HEK293 (cell line): ENCODE results near the gene TBPL1.

Experiments used
- ATF2 ChIP-seq: fragments of 450-650 bp; formaldehyde crosslinking; IDR thresholded peaks from 2 replicates; pipeline ENCODE4 v1.5.1; 2016; ENCODE audit warnings: missing biosample characterization, missing genetic modification characterization, low read depth
- HOXA7 ChIP-seq: sonication (generic); formaldehyde crosslinking; IDR thresholded peaks from 2 replicates; pipeline ENCODE4 v1.8.1; 2022; ENCODE audit warnings: missing genetic modification reagents, borderline replicate concordance
- ZBTB17 ChIP-seq: fragments of 450-650 bp; formaldehyde crosslinking; IDR thresholded peaks from 2 replicates; pipeline ENCODE4 v1.5.1; 2016; ENCODE audit warnings: missing biosample characterization, missing genetic modification characterization
- ZBTB6 ChIP-seq: fragments of 450-650 bp; formaldehyde crosslinking; IDR thresholded peaks from 2 replicates; pipeline ENCODE4 v1.5.1; 2017; ENCODE audit warnings: missing biosample characterization, missing genetic modification characterization
- ZFP3 ChIP-seq: fragments of 450-650 bp; formaldehyde crosslinking; IDR thresholded peaks from 2 replicates; pipeline ENCODE4 v1.5.1; 2016; ENCODE audit warnings: low read depth, missing biosample characterization, missing genetic modification characterization
- ZNF175 ChIP-seq: fragments of 450-650 bp; formaldehyde crosslinking; IDR thresholded peaks from 2 replicates; pipeline ENCODE4 v1.5.1; 2016; ENCODE audit warnings: missing biosample characterization, missing genetic modification characterization
- ZNF324 ChIP-seq: fragments of 450-650 bp; formaldehyde crosslinking; IDR thresholded peaks from 2 replicates; pipeline ENCODE4 v1.5.1; 2016; ENCODE audit warnings: missing biosample characterization, missing genetic modification characterization
- ZNF510 ChIP-seq: fragments of 450-650 bp; formaldehyde crosslinking; IDR thresholded peaks from 2 replicates; pipeline ENCODE4 v1.5.1; 2018; ENCODE audit warnings: mild to moderate bottlenecking, missing genetic modification characterization, missing biosample characterization; ENCODE audit not compliant: insufficient replicate concordance
- ZNF626 ChIP-seq: fragments of 450-650 bp; sonication (Bioruptor Pico); formaldehyde crosslinking; IDR thresholded peaks from 2 replicates; pipeline ENCODE4 v1.5.1; 2018; ENCODE audit warnings: missing biosample characterization, missing genetic modification characterization, inconsistent platforms
- ZNF704 ChIP-seq: fragments of 450-650 bp; formaldehyde crosslinking; IDR thresholded peaks from 2 replicates; pipeline ENCODE4 v1.5.1; 2016; ENCODE audit warnings: missing biosample characterization, missing genetic modification characterization
- ZNF707 ChIP-seq: fragments of 450-650 bp; formaldehyde crosslinking; IDR thresholded peaks from 2 replicates; pipeline ENCODE4 v1.5.1; 2016; ENCODE audit warnings: missing biosample characterization, missing genetic modification characterization
- ZNF76 ChIP-seq: fragments of 450-650 bp; formaldehyde crosslinking; IDR thresholded peaks from 2 replicates; pipeline ENCODE4; 2016; ENCODE audit warnings: low read depth, missing biosample characterization, missing genetic modification characterization, borderline replicate concordance
- TF ChIP-seq, protein P1 (sequence below): fragments of 450-650 bp; formaldehyde crosslinking; IDR thresholded peaks from 2 replicates; pipeline ENCODE4 v1.5.1; 2016; ENCODE audit warnings: missing biosample characterization, missing genetic modification characterization
- TF ChIP-seq, protein P2 (sequence below): IDR thresholded peaks from 2 replicates; pipeline ENCODE4 v1.6.1; 2011; ENCODE audit warnings: mild to moderate bottlenecking, low read depth, low read length, borderline replicate concordance

- no peak for TF ChIP-seq ZNF707 (tag by site-specific recombination)
- TF ChIP-seq ZNF510 (tag by site-specific recombination), result no peak
- no peak for TF ChIP-seq ZNF324 (tag by site-specific recombination)
- TF ChIP-seq, protein P1, sequence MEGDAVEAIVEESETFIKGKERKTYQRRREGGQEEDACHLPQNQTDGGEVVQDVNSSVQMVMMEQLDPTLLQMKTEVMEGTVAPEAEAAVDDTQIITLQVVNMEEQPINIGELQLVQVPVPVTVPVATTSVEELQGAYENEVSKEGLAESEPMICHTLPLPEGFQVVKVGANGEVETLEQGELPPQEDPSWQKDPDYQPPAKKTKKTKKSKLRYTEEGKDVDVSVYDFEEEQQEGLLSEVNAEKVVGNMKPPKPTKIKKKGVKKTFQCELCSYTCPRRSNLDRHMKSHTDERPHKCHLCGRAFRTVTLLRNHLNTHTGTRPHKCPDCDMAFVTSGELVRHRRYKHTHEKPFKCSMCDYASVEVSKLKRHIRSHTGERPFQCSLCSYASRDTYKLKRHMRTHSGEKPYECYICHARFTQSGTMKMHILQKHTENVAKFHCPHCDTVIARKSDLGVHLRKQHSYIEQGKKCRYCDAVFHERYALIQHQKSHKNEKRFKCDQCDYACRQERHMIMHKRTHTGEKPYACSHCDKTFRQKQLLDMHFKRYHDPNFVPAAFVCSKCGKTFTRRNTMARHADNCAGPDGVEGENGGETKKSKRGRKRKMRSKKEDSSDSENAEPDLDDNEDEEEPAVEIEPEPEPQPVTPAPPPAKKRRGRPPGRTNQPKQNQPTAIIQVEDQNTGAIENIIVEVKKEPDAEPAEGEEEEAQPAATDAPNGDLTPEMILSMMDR (tag by site-specific recombination), result no peak
- TF ChIP-seq ZBTB6 (tag by site-specific recombination), result no peak
- no peak for TF ChIP-seq ZFP3 (tag by site-specific recombination)
- TF ChIP-seq HOXA7 (CRISPR knock-in tag), result no peak
- no peak for TF ChIP-seq ZNF175 (tag by site-specific recombination)
- TF ChIP-seq ZNF76, result no peak
- no peak for TF ChIP-seq ATF2
- TF ChIP-seq ZNF626 (tag by site-specific recombination), result no peak
- TF ChIP-seq, protein P2, sequence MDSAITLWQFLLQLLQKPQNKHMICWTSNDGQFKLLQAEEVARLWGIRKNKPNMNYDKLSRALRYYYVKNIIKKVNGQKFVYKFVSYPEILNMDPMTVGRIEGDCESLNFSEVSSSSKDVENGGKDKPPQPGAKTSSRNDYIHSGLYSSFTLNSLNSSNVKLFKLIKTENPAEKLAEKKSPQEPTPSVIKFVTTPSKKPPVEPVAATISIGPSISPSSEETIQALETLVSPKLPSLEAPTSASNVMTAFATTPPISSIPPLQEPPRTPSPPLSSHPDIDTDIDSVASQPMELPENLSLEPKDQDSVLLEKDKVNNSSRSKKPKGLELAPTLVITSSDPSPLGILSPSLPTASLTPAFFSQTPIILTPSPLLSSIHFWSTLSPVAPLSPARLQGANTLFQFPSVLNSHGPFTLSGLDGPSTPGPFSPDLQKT, result no peak
- no peak for TF ChIP-seq ZBTB17
- no peak for TF ChIP-seq ZNF704 (tag by site-specific recombination)
These were observed 49.8 kb downstream of the TBPL1 start for GRCh38 chr6:134002821-134003220.
